Measurements from ENCODE around the gene KLHL17.

DNA sequence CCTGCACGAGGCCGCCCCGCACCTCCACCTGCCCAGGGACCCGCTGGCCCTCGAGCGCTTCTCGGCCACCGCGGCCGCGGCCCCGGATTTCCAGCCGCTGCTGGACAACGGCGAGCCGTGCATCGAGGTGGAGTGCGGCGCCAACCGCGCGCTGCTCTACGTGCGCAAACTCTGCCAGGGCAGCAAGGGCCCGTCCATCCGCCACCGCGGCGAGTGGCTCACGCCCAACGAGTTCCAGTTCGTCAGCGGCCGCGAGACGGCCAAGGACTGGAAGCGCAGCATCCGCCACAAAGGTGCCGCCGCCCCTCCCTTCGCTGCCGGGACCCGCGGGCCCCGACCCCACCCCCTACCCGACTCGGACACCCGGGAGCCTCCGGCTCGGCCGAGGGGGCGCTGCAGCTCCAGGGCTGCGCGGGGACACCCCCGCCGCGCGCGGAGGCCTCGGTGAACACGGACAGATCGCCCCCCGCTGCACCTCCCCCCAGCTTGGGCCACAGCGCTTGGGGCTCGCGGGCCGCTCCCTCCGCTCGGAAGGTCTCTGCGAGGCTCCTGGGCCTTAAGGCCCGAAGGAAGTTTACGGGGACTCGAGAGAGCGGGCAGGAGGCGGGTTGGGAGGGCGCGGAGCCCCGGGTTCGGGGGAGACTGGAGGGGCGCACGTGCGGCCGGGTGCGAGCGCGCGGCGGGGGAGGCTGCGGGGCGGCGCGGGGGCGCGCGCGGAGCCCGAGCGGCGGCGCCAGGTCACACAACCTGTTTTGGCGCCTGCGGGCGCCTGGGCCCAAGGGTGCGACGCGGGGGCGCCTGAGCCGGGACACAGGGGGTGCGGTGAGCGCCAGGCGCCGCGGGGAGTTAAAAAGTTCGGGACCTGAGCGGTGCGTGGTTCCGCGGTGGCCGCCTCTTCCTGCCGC, 35.5 kb upstream of the KLHL17 start:
- TF ChIP-seq CTCF (IDR thresholded peaks at IDR 0.05 in 4 of 5, conservative IDR thresholded peaks at IDR 0.05 in 1 of 5) (no peak), POLR2A (IDR thresholded peaks at IDR 0.05) (no peak)
